ENCODE data around the gene PPP2R2B.

DNA sequence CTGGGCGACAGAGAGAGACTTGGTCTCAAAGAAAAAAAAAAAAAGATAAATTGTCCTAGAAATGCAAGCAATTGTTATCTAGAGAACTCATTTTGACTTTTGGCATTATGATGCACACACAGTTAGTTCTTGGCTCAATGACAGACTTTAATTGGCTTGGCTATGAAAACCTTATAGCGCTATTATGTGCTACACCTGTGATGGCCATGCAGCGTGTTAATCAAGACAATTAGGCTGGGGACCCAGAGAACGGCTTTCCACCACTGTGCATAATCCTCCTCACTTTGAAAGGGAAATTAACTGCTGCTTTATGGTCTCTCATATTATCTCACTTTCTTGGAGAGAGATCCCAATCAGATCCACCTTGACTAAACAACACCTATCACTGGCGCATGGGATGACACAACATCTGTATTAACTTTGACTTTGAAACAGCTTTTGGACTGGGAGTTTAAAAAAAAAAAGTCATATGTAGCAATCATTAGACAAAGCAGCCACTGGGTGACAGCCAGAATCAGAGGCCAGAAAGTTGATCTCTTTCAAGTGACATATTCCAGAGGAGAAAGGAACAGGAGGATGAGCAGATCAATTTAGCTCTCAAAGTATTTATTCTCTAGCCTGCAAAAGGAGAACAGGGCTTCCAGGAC lies 132.5 kb downstream of the PPP2R2B start:
- TF ChIP-seq, protein P1, sequence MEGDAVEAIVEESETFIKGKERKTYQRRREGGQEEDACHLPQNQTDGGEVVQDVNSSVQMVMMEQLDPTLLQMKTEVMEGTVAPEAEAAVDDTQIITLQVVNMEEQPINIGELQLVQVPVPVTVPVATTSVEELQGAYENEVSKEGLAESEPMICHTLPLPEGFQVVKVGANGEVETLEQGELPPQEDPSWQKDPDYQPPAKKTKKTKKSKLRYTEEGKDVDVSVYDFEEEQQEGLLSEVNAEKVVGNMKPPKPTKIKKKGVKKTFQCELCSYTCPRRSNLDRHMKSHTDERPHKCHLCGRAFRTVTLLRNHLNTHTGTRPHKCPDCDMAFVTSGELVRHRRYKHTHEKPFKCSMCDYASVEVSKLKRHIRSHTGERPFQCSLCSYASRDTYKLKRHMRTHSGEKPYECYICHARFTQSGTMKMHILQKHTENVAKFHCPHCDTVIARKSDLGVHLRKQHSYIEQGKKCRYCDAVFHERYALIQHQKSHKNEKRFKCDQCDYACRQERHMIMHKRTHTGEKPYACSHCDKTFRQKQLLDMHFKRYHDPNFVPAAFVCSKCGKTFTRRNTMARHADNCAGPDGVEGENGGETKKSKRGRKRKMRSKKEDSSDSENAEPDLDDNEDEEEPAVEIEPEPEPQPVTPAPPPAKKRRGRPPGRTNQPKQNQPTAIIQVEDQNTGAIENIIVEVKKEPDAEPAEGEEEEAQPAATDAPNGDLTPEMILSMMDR (IDR thresholded peaks at IDR 0.05; ENCODE audit: insufficient read depth, low read length) = no peak
- TF ChIP-seq GABPA (IDR thresholded peaks at IDR 0.05; ENCODE audit: low read depth) (no peak), POLR2AphosphoS5 (IDR thresholded peaks at IDR 0.05; ENCODE audit: low read depth) (no peak)
